GM19395 (cell line): ENCODE data around the gene UBB.
"Not testable (repeated sequence)": the region's sequence is repeated elsewhere in the genome, so short reads cannot be mapped to it uniquely, and the experiment has no call there.

Experiments used
- ATAC-seq: cut with Tn5 transposase; IDR thresholded peaks from one replicate; pipeline ENCODE4 v1.9.1; 2021; ENCODE audit warnings: mild to moderate bottlenecking, moderate library complexity; ENCODE audit not compliant: unreplicated experiment

Gene UBB

DNA sequence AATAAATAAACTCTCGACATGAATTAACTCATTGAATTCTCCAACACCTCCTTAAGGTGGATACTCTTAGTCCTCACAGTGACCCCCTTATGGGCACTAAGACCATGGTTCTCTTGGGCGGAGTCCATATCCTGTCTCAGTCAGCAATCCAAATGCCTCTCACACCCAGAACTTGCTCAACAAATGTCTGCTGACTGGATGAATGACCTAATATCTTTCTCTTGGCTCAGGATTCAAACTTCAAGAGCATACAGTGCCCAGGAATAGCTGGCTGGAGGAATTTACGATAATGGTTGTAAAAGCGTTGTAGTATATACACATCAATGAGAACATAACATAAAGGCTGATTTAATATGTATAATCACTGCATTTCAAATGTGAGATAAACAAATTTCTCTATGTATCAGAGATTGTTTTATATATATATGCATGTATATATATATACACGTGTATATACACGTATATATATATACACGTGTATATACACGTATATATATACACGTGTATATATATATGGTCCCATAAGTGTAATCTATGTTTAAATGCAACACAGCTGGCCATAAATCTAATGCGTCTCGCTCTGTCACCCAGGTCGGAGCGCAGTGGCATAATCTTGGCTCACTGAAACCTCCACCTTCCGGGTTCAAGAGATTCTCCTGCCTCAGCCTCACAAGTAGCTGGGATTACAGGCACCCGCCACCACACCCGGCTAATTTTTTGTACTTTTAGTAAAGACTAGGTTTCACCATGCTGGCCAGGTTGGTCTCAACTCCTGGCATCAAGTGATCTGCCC, 6.5 kb upstream of the UBB start:
- no peak for ATAC-seq

DNA sequence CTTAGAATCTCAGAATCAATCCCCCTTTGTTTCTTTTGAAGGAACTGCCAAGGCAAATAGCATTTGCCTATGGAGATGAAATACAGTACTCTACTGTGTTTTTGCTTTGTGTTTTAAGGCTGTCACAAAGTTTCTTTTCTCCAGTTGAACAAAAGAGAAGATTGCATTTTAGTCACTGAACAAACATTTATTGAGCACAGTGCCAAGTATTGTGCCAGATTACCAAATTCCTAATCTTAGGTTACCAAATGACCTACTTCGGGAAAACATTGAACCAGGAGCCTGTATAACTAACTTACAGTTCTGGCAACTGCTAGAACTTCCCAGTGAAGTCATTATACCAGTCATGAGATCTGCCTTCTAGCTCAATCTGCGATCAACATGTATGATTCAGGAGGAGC, 3.0 kb upstream of the UBB start:
- ATAC-seq: no peak

DNA sequence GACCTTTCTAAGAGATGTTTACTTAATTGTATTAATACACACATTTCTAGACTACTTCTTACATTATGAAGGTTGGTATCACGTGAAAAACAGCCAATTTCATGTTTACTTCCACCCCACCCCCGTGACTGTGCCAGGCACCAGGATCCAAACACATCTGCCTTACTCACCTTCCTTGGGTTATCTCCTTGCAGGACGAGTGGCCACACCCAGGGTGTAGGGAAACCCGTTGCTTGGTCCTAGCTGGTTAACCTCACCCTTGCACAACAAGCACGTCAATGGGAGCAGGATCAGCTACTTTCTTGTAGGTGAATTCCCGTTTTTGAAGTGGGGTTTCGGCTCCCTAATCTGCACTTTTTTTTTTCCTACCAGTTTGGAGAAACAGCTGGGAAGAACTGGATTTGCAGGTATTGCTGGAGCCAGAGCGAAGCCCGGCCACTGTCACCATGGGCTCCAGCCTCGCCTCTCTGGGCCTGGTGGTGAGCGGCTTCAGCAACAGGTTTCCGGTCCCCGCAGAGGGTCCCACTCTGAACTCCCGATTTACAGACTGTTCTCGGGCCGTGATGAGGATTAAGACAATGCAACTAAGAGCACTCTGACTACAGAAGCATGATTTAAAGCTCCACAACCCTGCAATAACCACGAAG, 2.1 kb upstream of the UBB start:
- ATAC-seq: no peak

DNA sequence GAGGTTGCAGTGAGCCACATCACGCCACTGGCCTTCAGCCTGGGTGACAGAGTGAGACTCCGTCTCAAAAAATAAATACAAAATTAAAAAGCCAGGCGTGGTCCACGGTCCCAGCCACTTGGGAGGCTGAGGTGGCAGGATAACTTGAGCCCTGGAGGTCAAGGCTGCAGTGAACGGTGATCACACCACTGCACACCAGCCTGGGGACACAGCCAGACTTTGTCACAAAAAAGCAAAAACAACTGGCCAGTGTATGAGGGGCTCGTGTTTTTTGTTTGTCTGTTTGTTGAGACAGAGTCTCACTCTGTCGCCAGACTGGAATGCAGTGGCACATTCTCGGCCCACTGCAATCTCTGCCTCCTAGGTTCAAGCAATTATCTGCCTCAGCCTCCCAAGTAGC, 1.2 kb upstream of the UBB start:
- ATAC-seq: no peak

DNA sequence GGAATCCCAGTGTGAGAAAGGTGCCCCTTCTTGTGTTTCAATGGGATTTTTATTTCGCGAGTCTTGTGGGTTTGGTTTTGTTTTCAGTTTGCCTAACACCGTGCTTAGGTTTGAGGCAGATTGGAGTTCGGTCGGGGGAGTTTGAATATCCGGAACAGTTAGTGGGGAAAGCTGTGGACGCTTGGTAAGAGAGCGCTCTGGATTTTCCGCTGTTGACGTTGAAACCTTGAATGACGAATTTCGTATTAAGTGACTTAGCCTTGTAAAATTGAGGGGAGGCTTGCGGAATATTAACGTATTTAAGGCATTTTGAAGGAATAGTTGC, 567 bp downstream of the UBB start:
- peak; percentile 9 for ATAC-seq

DNA sequence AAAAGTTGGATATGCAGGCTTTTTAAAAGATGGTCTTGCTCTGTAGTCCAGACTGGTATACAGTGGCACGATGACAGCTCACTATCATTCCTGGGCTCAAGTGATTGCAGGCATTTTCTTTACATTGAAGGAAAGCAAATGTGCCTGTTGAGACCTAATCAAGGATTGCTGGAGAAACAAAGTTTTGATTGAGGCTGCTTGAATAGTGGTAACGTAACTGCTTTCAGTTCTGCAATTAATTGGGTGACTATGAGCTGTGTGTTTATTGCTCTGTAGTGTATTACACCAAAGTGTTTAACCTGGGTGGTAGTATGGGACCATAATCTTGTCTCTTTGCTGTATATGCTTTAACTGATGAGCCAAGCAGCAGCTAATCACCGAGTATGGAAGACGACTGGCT, 2.3 kb downstream of the UBB start:
- ATAC-seq: no peak

DNA sequence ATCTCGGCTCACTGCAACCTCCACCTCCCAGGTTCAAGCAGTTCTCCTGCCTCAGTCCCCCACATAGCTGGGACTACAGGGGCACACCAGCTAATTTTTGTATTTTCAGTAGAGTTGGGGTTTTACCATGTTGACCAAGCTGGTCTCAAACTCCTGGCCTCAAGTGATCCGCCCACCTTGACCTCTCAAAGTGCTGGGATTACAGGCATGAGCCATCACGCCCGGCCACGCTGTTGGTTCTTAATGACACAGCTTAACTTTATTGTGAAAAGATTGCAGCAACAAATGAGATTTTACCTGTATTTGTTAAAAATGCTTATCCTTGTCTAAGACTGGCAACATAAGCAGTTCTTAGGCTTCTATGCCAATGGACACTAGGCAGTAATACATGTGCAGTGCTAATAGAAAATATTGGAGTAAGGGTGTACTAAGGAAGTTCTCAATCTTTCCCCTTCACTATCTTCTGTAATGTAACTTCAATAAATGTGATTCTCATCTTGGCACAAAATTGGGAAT, 2.9 kb downstream of the UBB start:
- no peak for ATAC-seq

DNA sequence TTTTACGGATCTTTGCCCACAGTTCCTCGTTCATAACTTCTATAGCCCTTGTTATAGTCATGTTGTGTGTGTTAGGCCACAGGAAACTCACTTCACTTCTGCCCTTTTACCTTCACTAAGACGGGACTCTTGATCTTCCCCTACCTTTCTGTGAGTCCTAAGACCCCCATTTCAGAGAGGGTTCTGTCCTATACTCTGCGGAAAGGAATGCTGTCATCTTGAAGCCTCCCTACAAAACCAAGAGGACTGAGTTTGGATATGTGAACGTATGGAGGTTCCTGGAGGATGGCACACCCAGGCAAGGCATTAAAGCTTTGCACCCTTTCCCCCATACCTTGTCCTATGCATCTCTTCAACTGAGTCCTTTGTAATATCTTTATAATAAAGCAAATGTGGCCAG, 3.7 kb downstream of the UBB start:
- ATAC-seq: no peak

DNA sequence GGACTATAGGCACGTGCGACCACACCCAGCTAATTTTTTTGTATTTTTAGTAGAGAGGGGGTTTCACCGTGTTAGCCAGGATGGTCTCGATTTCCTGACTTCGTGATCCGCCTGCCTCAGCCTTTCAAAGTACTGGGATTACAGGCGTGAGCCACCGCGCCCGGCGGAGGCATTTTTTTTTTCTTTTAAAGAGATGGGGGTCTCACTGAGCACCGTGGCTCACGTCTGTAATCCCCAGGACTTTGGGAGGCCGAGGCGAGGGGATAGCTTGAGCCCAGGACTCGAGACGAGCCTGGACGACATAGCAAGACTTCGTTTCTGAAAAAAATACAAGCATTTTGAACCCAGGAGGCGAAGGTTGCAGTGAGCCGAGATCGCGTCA, 5.2 kb downstream of the UBB start:
- not testable (repeated sequence) for ATAC-seq

DNA sequence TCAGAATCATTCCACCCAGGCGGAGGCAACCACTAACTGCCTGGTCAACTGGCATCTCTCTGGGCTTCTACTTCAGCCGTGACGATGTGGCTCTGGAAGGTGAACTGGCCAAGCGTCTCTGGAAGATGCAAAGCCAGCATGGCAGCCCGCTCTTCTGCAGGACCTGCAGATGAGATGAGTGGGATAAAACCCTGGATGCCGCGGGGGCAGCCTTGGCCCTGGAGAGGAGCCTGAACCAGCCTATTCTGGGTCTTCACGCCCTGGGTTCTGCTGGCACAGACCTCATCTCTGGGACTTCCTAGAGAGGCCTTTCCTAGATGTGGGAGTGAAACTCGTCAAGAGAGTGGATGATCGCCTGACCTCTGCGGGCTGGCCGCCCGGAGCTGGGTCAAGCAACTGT, 10.6 kb downstream of the UBB start:
- ATAC-seq: no peak

DNA sequence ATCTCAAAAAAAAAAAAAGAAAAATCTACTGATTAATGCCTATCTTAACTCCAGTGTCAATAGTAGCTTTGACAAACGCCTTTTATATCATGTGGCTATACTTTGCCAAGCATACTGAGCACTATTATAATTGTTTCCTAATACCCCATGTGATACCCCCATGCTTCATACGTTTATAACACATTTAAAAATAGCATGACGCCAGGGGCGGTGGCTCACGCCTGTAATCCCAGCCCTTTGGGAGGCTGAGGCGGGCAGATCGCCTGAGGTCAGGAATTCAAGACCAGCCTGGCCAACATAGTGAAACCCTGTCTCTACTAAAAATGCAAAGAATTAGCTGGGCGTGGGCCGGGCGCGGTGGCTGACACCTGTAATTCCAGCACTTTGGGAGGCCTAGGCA, 11.6 kb downstream of the UBB start:
- not testable (repeated sequence) for ATAC-seq

DNA sequence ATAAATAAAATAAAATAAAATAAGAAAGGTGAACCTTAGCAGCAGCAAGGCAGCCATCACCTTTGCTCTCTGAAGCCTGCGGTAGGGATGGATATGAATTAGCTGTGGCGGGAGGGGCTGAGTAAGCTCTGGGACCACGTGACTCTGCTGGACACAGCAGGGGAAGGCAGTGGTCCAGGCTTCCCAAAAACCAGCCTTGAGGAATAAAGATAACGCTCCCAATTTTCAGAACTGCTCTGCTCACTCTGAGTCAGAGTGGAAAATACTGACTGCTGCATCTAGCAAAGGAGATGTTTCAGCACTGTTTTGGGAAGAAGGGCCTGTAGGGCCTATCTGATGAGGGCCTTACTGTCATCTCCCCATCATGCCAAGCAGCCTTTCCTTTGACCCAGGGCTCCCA, 15.0 kb downstream of the UBB start:
- ATAC-seq: not testable (repeated sequence)

DNA sequence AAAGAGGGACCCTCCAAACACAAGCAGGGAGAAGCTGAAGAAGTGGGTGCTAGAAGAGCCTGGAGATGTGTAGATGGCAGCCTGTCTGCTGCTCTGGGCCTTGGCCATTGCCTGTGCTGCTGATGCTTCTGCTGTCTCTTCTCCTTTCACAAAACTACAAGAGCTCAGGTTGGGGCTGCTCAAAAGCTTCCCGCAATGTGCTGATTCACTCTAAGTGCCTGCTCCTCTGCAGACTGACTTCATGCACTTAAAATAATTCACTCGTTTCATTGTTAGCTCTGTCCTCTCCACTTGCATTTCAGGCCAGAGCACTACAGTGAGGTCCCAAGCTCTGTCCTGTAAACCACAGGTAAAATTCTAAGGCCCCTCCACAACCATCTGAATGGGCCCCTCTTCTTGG, 15.8 kb downstream of the UBB start:
- not testable (repeated sequence) for ATAC-seq

DNA sequence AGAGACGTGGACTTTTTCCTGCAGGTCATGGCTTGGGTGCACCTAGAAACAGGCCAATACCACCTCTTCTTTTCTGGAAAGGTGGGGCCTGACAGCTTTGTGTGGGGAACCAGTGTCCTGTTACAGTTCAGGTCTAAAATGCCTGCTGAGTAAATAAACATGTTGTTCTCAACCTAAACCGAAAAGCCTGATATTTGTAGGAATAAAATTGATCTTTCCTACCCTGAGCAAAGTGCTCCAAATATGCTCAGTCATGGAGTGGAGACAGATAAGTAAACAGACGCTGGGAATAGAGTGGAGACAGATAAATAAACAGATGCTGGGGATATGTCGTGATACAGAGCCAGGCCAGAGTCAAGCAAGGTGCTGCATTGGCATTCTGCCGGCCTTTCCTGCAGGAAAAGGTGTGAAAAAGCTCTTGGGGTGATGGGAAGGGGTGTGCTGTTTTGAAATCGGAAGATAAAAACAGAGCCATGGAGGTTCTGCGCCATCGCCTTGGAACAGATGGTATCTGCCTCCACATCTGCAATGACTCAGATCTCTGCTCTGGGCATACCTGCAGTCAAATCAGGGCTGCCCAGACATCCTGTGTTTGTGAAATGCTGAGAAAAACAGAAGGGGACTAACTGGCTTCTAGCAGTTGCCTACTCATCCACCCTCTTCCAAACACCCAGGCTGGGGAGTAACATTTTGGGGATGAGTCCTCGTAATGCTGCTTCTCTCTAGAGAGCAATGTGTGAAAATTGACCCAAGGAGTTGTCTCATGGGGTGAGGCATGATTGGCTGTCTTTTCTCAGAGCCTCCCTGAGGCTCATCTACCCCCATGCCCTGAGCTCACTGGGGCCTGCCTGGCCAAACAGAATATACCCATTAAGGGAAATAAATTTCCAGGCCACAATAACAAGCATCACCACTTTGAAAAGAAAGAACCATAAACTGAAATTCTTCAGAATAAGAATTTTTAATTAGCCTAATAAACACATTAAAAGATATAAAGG, 17.7 kb downstream of the UBB start:
- ATAC-seq: peak; percentile 72

DNA sequence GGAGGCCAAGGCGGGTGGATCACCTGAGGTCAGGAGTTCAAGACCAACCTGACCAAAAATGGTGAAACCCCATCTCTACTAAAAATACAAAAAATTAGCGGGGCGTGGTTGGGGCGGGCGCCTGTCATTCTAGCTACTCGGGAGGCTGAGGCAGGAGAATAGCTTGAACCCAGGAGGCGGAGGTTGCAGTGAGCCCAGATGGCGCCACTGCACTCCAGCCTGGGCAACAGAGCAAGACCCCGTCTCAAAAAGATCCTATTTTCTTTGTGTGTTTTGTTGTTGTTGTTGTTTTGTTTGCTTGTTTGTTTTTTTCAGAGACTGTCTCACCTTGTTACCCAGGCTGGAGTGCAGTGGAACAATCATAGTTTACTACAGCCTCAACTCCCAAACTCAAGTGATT, 23.0 kb downstream of the UBB start:
- ATAC-seq: not testable (repeated sequence)

DNA sequence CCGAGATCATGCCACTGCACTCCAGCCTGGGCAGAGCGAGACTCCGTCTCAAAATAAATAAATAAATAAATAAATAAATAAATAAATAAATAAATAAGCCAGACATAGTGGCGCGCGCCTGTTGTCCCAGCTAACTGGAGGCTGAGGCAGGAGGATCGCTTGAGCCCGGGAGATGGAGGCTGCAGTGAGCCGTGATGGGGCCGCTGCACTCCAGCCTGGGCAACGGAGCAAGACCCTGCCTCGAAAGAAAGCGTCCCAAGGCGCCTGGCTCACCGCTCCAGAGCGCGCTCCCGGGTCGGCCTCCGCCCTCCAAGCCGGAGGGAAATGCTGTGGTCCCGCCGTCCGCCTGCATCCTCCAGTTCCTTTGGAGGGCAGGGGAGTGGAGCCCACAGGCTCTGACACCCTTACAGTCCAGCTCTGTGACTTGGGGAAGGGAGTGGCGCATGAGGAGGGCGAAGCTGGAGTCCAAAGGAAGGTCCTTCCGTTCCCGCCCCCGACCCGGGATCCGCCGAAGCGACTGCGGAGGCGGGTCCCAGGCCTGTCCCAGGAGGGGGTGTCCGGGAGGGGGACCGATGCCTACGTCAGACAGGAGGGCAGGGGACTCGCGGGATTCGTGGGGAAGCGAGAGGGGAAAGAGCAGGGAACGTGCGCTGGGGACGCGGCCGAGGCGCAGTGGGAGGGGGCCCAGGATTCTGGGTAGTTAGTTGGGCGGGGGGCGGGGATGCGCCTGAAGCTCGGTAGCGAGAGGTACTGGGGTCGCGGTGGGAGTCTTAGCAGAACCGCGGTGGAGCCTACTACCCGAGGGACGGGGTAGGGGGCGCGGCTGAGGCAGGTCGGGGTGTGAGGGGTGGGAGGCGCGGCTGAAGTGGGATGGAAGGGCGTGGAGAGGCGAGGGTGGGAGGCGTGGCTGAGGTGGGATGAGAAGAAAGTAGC, 26.1 kb downstream of the UBB start:
- no peak for ATAC-seq

DNA sequence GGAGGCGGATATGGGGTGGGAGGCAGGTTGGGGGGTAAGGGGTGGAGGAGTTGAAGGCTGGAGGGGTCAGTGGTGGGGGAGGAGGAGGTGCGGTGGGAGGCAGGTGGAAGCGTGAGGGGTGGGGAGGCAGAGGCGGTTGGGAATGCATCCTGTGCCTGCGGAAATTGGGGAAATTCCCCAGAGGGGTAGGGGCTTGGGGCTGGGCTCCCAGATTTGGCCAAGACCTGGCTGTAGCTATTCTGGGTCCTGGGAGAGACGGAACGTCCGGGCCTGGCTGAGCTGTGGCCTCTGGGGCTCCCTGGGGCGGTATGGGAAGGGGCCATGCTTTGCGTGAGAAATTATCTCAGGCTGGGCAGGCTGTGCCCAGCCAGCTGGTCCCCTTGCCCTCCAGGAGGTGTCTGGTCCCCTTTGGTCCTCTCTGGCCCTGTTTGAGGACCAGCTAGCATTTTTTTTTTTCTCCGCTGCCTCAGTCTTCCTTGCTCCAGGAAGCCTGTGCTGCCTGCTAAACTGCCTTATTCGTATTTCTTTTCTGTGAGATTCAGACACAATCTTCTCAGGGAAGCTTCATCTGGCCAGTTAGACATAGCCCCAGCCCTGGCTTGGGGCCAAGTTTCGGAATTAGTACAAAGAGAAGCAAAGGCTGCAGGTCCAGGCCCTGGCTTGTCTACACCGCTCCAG, 27.2 kb downstream of the UBB start:
- peak; percentile 96 for ATAC-seq

DNA sequence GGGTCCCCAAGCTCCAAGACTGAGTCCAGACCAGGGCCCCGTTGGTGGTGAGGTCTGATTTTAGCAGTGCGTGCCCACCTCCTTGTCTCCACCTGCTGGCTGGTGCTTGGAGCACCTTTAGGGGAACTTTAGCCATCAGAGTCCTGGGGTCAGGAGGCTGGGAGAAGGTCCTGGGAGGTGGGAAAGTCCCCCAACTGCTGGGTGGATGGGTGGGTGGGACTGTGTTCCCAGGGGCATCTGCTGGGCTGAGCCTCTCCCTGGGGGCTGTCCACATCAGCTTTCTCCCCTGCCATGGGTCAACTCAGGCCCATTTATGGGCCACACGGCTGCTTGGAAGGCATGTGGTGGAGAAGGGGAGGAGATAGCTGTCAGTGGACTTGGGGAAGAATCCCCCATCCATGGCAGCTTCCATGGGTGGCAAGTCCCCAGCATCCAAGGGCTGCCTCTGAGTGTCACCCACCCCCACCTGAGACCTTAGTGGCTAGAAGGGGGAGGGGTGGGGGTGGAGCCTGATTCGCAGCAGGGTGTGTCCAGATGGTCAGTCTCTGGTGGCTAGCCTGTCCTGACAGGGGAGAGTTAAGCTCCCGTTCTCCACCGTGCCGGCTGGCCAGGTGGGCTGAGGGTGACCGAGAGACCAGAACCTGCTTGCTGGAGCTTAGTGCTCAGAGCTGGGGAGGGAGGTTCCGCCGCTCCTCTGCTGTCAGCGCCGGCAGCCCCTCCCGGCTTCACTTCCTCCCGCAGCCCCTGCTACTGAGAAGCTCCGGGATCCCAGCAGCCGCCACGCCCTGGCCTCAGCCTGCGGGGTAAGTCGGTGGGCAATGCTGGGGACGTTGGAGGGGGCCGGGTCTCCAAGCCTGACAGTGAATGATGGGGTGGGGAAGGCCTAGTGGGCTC, 34.4 kb downstream of the UBB start, which contains the start of gene TRPV2:
TRPV2 (plus strand) TSS at position 541 of the 894 bp plus-strand sequence. CDS start 2,098 bp downstream, outside the sequence.
- ATAC-seq: peak; percentile 44

DNA sequence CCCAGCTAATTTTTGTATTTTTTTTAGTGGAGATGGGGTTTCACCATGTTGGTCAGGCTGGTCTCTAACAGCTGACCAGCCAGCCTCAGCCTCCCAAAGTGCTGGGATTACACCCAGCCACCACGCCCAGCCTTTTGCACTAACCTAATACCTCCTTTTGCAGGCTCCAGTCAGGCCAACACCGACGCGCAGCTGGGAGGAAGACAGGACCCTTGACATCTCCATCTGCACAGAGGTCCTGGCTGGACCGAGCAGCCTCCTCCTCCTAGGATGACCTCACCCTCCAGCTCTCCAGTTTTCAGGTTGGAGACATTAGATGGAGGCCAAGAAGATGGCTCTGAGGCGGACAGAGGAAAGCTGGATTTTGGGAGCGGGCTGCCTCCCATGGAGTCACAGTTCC, 36.5 kb downstream of the UBB start:
- ATAC-seq: no peak
